SK-MEL-5 (cell line): Measurements from ENCODE around the gene ARHGAP24. TPM values are rescaled to one million over a fixed set of nuclear protein-coding genes. Genes with fewer than 3 reads are reported as not detected.

Experiments used
- DNase-seq: peaks from one replicate; pipeline ENCODE4 v3.0.0-alpha.2; 2016; ENCODE audit warnings: low read depth, low spot score
- in situ Hi-C: cut with HindIII; loops from 2 replicates; pipeline ENCODE4 v1.10.0; 2016; ENCODE audit warnings: low sequenced_read_pairs, high pct_unique_total_duplicates, low pct_unique_long_range_greater_than_20kb
- total RNA-seq: library from RNA; depleted of rRNA; stranded (reverse); fragments of >200 nt; shearing (Covaris generic); gene quantifications from 2 replicates; pipeline ENCODE4 v1.2.3, GENCODE V29; 2014

Gene ARHGAP24
- total RNA-seq, 1 experiment from 2014 or later: 10.1 TPM

- DNase-seq: no peak
- in situ Hi-C loops: no loop called here
These were observed 124.0 kb downstream of the ARHGAP24 start for GRCh38 chr4:85598936-85599335.

GRCh38 chr4:85600501-85600900 is 125.6 kb downstream of the ARHGAP24 start:
- DNase-seq: no peak
- in situ Hi-C loops: no loop called here

- DNase-seq: peak; percentile 71
- in situ Hi-C loops: no loop called here
These were observed 128.7 kb downstream of the ARHGAP24 start for GRCh38 chr4:85603437-85604336.

DNA sequence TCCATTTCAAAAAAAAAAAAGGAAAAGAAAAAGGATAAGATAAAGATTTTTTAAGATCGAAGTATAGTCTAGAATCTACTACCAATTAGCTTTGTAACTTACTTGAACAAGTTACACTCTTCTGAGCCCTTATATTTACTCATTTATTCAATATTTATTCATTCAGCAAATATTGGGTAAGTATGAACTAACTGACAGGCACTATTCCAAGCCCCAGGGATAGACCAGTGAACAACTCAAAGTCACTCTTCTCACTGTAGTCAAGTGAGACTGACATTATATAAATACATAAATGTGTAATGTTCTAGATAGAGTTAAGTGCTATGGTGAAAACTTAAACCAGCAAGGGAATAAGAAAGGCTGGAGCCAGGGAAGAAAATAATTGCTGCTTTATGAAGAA is 131.6 kb downstream of the ARHGAP24 start:
- no peak for DNase-seq
- in situ Hi-C loops: no loop called here

DNA sequence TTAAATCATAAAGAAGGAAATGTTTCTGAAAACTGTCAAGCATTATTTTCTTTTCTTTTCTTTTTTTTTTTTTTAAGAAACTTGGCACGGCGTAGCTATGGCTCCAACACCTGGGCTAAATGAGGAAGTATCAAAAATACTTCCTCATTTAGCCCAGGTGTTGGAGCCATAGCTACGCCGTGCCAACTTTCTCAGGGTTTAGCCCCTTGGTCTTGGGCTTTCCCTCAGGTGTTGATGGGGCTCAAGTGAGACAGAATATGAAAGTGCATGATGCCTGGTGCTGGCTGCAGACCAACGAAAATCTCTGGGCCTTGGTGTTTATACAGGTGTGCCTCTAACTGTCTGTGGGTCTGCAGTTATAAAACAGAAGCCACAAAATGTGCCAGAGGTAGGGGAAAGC is 132.7 kb downstream of the ARHGAP24 start:
- DNase-seq: no peak
- in situ Hi-C loops: no loop called here

GRCh38 chr4:85610450-85610849 is 135.5 kb downstream of the ARHGAP24 start:
- in situ Hi-C loops: no loop called here
- no peak for DNase-seq

GRCh38 chr4:85611661-85612060 is 136.7 kb downstream of the ARHGAP24 start:
- in situ Hi-C loops: no loop called here
- DNase-seq: no peak

DNA sequence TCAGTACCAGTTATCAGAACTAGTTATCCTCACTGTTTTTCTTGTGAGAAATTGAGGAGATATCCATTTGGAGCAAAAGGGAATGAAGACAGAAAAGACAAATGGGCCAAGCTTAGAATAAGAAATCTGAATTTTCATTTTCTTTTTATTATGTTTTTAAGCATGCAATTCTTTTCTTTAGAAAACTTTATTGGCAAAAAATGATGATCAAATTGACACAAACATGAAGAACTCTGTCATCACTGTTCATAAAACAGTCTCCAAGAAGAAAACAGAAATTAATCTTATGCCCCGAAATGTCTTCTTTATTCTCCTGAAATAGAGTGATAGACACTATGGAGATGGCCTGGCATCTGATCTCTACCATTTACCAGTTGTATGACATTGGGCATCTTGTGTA is 139.0 kb downstream of the ARHGAP24 start:
- in situ Hi-C loops: no loop called here
- no peak for DNase-seq

DNA sequence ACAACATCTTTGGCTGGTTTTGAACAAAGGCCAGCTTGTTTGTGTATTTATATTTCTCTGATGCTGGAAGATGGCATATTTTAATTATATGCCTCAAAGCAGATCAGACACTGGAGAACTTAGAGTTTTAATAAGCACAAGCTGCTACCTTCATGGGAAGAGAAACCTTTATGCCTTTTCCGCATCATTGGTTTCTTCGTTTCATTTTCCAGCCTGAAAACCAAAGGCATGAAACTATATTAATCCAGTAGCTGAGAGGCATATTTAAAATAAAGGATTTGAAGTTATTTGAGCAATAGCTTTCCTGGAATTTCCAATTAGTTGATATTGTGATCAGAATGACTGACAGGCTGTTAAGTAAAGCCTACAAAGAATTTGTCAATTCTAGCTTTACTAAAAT is 141.0 kb downstream of the ARHGAP24 start:
- DNase-seq: no peak
- in situ Hi-C loops: no loop called here

GRCh38 chr4:85617202-85617601 is 142.3 kb downstream of the ARHGAP24 start:
- in situ Hi-C loops: no loop called here
- DNase-seq: no peak

DNA sequence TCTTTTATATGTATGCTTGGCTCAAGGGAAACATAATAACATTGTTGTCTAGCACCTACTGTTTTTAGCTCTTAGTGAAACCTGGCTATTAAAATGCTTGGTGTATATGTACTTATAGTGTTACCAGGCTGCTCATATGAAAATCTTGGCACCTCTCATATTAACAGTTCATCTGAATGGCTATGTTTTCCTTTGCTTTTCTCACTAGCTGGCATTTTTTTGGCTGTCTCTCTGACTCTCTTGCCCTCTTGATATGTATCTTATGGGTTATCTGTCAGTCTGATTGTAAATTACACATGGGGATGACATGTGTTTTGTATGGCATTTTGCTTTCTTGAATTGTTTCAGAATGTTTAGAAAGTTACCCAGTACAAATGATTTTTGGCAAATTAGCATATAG is 158.0 kb downstream of the ARHGAP24 start:
- no peak for DNase-seq
- in situ Hi-C loops: no loop called here

DNA sequence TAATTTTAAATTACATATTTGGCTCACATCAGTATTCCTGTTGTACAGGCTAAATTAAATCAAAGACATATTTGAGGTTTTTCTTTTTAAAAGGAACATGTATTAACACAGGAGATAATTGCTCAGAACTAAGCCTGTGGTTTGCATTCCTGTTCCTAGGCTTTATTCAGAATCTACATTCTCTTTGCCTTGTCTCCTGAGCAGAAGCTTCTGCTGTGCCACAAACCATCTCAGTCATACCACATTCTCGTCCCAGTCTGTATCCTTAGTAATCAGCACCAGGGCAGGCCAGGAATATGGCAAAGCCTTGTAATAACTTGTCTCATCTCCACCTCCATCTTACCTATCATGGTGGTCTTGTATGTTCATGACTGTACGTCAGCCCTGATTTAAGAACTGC is 162.8 kb downstream of the ARHGAP24 start:
- no peak for DNase-seq
- in situ Hi-C loops: no loop called here

DNA sequence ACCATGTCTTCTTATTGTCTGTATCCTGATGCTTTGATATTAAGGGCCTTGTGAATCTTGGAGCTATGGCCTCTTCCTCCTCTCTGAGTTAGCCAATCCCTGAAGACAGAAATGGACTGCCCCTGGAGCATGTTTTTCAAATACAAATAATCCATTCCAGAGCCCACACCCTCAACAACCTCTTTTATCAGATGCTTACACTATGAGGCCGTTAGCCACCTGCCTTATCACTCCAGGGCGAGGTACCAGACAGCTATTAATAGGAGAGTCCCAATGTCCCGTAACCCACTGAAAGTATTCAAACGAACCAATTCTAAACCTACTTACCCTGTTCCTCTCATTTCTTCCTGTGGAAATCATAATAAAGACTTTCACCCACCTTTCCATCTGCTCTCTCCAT is 165.0 kb downstream of the ARHGAP24 start:
- DNase-seq: no peak
- in situ Hi-C loops: no loop called here

GRCh38 chr4:85642356-85643100 is 167.6 kb downstream of the ARHGAP24 start:
- in situ Hi-C loops: no loop called here

GRCh38 chr4:85644061-85644460 is 169.1 kb downstream of the ARHGAP24 start:
- in situ Hi-C loops: no loop called here
- no peak for DNase-seq

More at GRCh38 chr4:85642356-85643100, 167.6 kb downstream of the ARHGAP24 start:
- no peak for DNase-seq

DNA sequence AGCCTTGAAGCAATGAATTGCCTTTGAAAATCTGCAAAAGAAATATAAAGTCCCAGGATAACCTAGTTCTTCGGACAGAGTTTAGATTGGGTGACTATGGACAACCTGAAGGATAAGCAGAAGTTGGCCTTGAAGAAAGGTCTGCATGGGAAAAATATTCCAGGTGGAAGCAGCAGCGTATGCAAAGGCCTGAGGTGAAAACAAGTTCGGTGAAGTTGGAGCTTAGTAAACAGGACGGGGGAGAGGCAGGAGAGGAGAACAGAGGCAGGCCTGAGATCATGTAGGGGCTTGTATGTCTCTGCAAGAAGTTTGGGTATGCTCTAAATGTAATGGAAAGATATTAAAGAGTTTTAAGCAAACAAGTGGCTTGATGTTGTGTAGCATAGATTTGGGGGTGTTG is 176.0 kb downstream of the ARHGAP24 start:
- in situ Hi-C loops: no loop called here
- no peak for DNase-seq

- in situ Hi-C loops: no loop called here
- no peak for DNase-seq
These were observed 182.0 kb downstream of the ARHGAP24 start for GRCh38 chr4:85656759-85657505.

GRCh38 chr4:85658766-85659439 is 184.0 kb downstream of the ARHGAP24 start:
- peak; percentile 62 for DNase-seq
- in situ Hi-C loops: no loop called here
